Measurements from ENCODE around the gene BEAN1.

Gene BEAN1

DNA sequence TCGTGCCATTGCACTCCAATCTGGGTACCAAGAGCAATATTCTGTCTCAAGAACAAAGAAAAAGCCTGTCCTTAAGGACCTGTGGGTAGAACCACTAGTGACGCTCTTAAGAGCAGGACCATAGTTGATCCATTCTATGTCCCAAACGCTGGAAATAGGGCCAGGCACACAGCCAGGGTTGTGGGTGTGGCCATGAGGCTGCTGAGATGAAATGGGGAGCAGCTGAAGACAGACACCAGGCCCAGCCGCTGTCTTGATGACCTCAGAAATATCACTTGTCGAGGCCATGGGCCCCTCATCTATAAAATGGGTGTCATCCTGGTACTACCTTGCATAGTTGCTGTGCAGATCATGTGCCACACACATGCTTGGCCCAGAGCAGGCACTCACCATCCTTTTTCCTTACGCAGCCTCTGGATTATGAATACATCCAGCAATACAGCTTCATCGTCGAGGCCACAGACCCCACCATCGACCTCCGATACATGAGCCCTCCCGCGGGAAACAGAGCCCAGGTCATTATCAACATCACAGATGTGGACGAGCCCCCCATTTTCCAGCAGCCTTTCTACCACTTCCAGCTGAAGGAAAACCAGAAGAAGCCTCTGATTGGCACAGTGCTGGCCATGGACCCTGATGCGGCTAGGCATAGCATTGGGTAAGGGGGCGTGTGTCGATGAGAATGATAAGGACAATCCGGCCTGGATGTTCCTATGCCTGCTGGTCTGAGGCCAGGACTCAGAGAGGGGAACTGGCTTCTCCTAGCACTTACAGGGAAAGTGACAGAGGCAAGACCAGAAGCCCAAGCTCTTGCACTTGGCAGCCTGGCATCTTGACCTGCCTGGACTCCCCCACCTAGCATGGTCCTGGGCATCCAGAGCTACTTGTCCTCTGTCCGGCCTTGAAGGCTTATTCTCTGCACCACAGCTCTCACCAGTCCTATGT lies 35.1 kb upstream of the BEAN1 start:
- DNase-seq (ENCODE audit: extremely low read depth in 1 of 2, low read depth in 1 of 2): no peak

DNA sequence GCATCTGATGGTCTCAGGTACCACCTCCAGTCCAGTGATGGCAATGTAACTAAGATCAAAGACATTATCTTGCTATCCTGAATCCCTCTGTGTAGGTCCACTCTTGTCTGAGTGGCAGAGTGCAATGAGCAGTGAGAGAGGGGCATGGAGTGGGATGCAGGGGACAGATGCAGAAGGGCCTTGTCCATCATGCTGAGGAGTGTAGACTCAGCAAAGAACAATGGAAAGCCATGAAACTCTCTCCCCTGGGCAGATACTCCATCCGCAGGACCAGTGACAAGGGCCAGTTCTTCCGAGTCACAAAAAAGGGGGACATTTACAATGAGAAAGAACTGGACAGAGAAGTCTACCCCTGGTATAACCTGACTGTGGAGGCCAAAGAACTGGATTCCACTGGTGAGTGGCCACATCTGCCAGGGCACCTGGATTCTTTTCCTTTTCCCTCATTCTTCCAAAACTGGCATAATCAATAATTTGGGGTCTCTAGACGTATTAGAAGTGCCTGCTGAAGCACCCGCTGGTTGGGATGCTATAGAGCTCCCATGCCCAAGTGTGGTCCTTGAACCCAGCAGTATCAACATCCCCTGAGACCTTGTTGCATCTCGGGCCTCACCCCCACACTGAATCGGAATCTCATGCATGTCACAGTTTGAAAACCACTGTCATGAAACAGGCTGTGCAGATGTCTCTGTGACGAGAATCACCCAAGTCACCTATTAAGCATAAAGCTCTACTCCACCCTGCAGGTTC lies 31.1 kb upstream of the BEAN1 start:
- no peak for DNase-seq (ENCODE audit: extremely low read depth in 1 of 2, low read depth in 1 of 2)

DNA sequence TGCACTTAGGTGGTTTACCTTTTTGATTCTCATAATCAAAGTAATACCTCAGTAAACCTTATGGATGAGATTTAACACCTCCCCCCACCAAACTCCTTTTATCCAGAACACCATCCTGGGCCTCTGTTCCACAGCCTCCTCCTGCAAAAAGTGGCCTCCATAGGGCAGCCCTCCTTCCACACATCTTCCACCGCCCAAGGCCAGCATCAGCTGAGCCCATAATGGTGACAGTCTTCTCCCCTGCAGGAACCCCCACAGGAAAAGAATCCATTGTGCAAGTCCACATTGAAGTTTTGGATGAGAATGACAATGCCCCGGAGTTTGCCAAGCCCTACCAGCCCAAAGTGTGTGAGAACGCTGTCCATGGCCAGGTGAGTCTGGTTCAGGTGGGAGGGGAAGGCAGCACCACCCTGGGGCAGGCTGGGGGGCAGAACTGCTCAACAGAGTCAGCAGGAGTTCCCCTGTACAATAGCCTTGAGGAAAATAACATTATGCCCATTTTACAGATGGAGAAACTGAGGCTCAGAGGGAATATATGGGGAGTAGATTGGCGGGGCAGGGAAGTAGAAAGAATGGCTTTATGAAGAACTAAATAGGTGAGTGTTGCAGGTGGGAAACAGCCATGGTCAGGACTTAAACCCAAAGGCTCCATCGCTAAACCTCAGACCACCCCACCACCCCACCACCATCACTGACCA lies 29.2 kb upstream of the BEAN1 start:
- no peak for DNase-seq (ENCODE audit: extremely low read depth in 1 of 2, low read depth in 1 of 2)

DNA sequence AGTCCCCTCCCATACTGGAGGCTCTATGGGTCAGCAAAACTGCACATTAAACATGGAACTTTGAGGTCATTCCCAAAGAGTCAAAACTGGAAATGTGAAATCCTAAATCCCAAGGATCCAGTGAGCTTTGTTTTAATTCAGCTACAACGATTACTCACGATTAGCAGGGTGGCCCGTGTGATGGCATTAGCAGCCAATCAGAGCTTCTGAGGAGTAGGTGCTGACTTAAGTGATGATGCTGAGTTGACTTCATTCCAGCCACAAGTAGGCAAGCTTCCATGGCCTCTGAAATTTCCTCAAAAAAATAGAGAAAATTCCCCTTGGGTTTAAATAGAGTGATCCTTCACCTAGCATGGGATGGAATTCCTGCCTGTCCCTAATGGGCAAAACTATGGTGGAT lies 28.1 kb upstream of the BEAN1 start:
- no peak for DNase-seq (ENCODE audit: extremely low read depth in 1 of 2, low read depth in 1 of 2)

DNA sequence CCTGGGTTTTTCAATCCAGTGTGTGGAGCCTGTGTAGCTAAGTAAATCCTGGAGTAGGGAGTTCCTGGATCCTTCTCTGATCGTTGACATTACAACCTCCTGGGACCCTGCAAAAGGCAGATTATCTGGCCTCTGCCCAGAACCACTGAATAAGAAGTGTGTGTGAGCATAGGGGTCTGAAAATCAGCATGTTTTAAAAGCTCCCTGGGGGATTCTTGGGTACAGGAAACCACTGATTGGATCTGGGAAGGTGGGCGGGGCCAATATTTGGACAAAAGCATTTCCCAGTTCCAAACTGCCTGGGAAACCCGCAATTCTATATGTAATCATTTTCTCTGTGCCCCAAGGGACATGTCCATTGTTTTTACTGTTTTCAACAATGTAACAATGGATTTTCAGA lies 27.2 kb upstream of the BEAN1 start:
- no peak for DNase-seq (ENCODE audit: extremely low read depth in 1 of 2, low read depth in 1 of 2)

DNA sequence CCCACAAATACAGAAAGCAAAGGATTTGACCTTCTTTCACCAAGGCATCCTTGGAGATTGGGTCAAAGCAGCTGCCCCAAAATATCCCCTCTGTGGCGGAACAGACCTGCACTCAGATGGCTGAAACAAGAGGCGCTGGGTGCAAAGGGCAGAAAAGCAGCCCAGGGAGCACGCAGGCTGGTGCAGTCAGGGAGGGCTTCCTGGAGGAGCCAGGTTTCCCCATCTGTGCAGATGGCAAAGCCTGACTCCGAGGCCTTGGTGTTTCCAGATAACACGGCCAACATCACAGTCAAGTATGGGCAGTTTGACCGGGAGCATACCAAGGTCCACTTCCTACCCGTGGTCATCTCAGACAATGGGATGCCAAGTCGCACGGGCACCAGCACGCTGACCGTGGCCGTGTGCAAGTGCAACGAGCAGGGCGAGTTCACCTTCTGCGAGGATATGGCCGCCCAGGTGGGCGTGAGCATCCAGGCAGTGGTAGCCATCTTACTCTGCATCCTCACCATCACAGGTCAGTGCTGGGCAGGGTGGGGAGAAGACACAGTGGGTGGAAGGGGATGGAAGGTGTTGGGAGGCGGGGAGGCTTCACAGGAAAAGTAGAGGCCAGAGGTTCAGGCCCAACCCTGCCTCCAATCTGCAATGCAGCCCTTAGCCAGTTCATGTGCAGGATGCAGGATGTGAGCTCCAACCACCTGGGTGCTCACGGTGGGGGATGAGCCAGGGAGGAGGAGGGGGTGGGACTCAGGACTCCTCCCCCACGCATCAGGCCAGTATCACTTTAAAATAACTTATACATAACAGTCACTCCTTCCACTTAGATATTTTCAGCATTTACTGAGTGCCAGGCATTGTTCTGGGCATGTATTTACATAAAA lies 26.4 kb upstream of the BEAN1 start:
- DNase-seq (ENCODE audit: extremely low read depth in 1 of 2, low read depth in 1 of 2): no peak

DNA sequence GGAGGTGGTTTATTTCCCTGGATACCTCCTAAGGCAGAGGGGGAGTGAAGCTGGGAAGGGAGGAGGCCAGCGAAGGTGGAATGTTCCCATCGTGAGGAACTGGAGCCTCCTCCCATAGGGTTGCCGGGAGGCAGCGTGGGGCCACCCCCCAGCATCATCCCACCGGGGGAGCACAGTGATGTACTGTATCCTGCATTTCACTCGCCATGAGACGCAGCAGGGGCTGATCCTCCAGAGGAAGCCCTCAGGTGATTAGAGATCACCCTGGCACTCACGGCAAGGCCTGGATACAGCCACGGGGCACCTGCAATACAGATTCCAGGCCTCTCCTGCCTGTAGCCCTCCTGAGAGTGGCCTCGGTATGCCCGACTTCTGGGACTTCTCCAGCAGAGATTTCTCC lies 25.5 kb upstream of the BEAN1 start:
- DNase-seq (ENCODE audit: extremely low read depth in 1 of 2, low read depth in 1 of 2): no peak

DNA sequence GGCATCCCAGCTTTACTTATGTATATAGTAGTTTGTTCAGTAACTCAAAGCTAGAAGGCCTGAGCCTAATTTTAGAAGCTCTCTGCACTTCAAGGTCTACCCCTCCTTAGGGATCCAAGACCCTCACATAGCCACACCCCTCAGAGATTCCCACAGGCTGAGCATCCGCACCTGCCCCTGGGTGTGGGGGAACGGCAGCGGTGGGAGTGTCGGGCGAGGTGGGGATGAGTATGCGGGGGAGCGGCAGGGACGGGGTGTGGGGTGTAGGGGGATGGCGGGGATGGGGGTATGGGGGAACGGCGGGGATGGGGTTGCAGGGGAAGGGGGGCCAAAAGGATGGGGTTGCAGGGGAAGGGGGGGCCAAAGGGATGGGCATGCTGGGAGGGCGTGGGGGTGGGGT lies 24.9 kb upstream of the BEAN1 start:
- no peak for DNase-seq (ENCODE audit: extremely low read depth in 1 of 2, low read depth in 1 of 2)

DNA sequence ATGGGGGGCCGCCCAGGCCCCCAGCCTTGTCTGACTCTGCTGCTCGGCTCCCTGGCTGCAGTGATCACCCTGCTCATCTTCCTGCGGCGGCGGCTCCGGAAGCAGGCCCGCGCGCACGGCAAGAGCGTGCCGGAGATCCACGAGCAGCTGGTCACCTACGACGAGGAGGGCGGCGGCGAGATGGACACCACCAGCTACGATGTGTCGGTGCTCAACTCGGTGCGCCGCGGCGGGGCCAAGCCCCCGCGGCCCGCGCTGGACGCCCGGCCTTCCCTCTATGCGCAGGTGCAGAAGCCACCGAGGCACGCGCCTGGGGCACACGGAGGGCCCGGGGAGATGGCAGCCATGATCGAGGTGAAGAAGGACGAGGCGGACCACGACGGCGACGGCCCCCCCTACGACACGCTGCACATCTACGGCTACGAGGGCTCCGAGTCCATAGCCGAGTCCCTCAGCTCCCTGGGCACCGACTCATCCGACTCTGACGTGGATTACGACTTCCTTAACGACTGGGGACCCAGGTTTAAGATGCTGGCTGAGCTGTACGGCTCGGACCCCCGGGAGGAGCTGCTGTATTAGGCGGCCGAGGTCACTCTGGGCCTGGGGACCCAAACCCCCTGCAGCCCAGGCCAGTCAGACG lies 24.4 kb upstream of the BEAN1 start:
- DNase-seq (ENCODE audit: extremely low read depth in 1 of 2, low read depth in 1 of 2): no peak

DNA sequence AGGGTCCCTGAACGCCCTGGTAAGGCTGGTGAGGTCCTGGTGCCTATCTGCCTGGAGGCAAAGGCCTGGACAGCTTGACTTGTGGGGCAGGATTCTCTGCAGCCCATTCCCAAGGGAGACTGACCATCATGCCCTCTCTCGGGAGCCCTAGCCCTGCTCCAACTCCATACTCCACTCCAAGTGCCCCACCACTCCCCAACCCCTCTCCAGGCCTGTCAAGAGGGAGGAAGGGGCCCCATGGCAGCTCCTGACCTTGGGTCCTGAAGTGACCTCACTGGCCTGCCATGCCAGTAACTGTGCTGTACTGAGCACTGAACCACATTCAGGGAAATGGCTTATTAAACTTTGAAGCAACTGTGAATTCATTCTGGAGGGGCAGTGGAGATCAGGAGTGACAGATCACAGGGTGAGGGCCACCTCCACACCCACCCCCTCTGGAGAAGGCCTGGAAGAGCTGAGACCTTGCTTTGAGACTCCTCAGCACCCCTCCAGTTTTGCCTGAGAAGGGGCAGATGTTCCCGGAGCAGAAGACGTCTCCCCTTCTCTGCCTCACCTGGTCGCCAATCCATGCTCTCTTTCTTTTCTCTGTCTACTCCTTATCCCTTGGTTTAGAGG lies 23.5 kb upstream of the BEAN1 start:
- DNase-seq (ENCODE audit: extremely low read depth in 1 of 2, low read depth in 1 of 2): no peak

DNA sequence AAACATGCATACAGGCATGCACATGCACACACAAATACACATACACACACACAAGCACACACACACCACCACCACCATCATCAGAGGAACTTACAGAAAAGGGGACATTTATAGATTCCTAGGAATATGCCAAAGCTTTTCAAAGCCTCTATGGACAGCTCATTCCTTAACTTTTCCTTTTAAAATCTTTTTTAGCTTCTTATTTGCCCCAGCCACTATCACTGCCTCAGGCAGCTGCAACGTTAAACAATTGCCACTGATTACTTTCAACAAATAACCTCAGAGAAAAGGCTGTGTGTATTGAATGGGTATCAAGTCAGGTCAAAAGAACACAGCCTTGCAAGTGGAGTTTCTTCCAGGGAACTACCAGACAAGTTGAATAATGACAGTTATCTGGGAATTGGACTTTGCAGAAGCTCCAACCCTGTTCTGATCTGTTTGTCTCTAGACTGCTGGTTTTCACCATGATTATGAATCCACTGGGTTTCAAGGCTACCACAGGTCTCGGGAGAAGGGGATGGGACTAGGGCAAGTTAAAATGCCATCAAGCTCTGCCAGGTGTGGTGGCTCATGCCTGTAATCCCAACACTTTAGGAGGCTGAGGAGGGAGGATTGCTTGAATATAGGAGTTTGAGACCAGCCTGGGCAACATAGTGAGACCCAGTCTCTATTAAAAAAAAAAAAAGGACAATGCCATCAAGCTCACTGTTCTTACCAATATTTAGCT lies 21.9 kb upstream of the BEAN1 start:
- no peak for DNase-seq (ENCODE audit: extremely low read depth in 1 of 2, low read depth in 1 of 2)

DNA sequence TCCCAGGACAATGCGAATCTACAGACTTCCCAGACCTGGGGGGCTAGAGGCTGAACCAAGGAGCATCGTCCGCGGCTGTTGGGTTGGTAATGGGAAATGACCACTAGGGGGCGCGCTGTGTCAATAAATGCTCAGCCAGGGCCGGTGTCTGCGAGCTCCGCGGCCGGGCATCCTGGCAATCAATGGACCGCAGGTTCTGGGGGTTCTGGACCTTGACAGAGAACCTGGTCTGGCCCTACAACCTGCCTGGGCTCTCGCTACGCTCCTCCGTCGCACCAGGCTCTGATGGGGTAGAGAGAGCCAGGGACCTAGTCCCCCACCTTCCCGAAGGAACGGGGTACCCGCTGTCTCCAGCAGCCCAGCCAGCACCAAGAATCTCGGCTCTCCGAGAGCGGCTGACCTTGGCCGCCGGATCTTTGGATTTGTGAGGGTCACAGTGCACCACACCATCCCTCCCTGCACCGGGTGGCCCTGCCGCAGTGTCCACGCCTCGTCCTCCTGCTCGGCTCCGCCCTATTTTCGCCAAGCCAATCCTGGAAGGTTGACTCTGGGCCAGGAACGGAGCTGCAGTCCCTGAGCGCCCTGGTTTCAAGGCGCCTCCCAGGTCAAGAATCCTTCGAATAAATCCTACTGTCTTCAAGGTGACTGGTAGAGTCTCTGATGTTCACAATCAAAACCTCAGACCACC lies 20.4 kb upstream of the BEAN1 start:
- DNase-seq (ENCODE audit: extremely low read depth in 1 of 2, low read depth in 1 of 2): peak; percentile 60 to 67

DNA sequence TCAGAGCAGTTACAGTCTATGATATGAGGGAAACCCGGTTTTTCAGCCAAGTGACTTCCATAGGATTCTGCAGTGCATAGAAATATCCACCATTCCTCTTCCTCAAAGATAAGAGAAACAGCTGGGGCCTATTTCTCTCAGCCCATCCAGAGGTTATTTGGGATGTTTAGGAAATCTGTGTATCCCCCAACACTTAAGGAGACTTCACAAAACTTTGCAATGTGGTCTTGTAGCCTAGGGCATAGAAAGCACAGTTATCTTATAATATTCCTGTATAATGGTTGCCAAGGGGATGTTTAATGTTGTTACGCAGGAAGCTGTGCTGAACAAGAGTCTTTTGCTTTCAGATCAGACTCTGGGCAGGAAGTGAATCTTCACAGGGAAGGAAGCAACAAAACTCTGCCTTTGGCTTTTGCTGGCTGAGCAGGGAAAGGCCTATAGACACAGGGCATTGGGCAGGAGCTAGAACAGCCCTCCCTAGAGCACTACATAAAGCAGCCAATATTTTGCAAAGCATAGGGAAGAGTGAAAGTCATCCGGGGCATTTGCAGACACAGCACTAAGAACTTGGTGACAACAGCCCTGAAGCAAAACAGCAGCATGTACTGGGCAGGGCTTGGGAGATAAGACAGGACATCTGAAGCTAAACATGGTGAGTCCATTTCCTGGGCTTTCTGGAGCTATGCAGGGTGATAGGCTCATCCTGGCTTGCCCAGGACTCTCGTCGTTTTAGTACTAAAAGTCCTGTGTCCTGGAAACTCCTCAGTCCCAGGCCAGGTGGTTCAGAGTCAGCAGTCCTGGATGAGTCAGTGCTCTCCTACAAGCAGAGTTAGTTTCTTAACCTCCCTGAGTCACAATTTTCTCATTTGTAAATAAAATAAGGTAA lies 18.7 kb upstream of the BEAN1 start:
- DNase-seq (ENCODE audit: extremely low read depth in 1 of 2, low read depth in 1 of 2): peak in 1 of 2 donors; percentile 12

DNA sequence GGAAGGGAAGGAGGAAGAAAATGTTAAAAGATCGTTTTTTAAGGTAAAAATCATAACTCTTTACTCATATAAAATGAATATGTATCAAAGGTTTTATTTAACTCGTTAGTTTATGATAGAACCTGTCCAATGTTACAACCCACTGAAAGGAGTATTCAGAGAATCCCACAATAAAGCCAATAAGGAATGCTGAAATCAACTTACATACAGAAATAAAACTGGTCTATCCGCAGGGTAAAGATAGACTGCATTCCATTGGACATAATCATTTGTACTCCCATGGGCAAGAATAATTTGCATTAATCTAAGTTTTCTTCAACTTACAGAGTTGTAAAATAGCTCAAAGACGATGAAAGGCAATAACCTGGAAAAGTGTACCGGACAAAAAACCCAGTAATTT lies 17.9 kb upstream of the BEAN1 start:
- DNase-seq (ENCODE audit: extremely low read depth in 1 of 2, low read depth in 1 of 2): no peak

DNA sequence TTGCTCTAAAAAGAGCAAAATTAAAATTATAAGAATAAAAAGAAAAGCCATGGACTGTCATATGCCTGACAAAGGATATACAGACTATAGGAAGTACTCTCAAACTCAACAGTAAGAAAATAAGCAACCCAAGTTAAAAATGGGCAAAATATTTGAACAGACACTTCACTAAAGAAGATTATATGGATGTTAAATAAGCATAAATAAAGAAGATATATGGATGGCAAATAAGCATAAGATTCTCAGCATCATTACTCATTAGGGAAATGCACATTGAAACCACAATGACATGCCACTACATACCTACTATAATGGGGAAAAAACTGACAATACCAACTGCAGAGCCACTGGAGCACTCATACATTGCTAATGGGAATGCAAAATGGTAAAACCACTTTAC lies 14.9 kb upstream of the BEAN1 start:
- no peak for DNase-seq (ENCODE audit: extremely low read depth in 1 of 2, low read depth in 1 of 2)

DNA sequence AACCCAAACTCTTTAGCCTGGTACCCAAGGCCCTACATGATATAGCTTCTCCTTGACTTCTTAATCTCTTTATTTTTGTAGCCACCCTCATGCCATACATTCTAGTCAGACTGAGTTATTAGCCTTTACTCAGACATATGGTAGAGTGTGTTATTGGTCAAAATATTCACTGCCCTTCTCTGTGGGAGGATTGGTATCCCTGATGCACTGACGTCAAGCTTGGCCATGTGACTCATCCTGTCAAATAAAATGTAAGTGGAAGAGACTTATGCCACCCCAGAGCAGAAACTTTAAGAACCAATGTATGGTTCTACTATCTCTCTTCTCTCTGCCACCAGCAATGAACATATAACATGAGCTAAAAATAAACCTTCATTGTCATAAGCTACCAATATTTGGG lies 12.2 kb upstream of the BEAN1 start:
- DNase-seq (ENCODE audit: extremely low read depth in 1 of 2, low read depth in 1 of 2): no peak

DNA sequence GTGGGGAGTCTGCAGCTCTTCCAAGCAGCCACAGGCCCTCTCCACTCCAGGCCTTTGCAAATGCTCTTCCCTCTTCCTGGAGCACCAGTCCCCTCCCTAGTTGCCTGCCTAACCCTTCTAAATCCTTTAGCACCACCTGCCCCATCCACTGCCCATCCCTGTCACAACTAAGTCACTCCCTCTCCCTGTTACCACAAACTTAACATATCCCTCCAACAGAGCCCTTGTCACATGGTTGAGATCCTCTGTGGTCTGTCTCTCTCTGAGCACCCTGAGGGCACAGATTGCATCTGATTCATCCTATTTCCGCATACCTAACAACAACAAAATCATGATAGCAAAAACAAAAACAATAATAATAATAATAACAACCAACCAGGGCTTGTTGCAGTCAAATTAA lies 11.0 kb upstream of the BEAN1 start:
- no peak for DNase-seq (ENCODE audit: extremely low read depth in 1 of 2, low read depth in 1 of 2)
